ENCODE measurements around the gene OBP2A.

- TF ChIP-seq POLR2A (IDR thresholded peaks at IDR 0.05) (no peak), CTCF (IDR thresholded peaks at IDR 0.05) (no peak), EP300 (IDR thresholded peaks at IDR 0.05) (no peak)
Observed at GRCh38 chr9:135573124-135573523, 27.2 kb downstream of the OBP2A start.

Data from tibial nerve (tissue), 4 donors.